HG03139 (cell line): ENCODE results near the gene KLHDC8B.

ENCODE experiments used
- ATAC-seq: cut with Tn5 transposase; IDR thresholded peaks from one replicate; pipeline ENCODE4 v1.9.1; 2021; ENCODE audit not compliant: unreplicated experiment

The KLHDC8B gene

DNA sequence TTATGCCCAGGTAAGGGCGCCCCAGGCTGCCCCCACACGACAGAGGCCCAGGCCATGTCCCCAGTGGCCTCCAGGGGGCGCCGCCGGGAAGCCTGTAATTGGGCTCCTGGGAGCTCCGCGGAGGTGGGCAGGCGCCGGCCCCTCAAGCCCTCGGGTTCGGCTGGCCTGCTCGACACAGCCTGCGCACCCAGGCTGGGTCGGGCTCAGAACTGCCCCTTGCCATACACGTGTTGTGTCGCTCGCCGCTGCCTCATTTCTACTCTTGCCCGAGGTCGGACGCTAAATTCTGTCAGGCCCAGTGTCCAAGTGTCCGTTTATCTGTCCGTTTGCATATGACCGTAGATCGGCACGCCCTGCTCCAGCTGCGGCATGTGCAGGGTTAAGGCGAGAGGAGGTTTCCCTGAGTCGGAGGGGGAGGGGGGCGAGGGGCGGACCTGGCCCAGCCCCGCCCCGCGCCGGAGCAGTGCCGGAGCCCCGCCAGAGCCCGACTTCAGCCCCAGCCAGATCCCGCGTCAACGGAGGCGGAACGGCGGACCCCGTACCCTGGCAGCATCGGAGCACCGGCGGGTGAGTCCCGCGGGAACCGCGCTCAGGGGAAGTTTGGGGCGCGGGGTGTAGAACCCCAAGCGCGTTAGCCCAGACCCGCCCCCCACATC is at the start of gene KLHDC8B:
Gene KLHDC8B, plus strand, starts transcription at position 480 of the 656 bp plus-strand sequence. CDS start 1,172 bp downstream, outside the sequence.
- ATAC-seq: no peak

DNA sequence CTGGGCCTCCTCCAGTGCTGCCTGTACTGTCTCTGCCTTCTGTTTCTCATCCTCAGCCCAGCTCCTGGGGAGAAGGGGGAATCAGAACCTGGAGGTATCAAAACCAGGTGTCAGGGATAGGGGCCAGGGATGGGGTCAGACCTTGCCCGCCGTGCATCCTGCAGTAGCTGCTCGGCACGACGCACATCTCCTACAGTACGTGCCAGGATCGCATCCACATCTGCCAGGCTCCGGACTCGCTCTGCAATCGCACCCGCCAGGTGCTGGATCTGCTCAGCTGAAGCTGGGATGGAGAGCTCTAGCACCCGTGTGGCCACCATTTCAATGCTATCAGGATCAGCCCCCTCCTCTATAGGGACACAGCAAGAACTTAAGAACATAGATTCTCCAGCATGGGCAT is 49.4 kb upstream of the KLHDC8B start:
- no peak for ATAC-seq

DNA sequence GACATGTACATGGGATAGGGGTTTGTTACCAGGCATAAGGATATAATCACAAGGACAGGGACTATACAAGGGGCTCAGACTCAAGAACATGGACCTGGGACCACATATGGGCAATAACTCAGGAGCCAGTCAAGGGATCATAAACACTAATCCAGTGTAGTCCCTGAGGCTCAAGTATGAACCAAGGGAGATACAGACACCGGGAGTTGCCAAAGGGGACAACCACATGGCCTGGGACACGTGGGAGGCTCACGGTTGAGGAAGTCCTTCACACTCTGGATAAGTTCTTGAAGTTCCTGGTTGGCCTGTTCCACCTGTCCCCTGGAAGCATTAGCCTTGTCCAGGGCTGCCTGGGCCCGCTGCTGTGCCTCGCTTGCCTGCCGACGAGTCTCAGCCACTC is 48.9 kb upstream of the KLHDC8B start:
- no peak for ATAC-seq

DNA sequence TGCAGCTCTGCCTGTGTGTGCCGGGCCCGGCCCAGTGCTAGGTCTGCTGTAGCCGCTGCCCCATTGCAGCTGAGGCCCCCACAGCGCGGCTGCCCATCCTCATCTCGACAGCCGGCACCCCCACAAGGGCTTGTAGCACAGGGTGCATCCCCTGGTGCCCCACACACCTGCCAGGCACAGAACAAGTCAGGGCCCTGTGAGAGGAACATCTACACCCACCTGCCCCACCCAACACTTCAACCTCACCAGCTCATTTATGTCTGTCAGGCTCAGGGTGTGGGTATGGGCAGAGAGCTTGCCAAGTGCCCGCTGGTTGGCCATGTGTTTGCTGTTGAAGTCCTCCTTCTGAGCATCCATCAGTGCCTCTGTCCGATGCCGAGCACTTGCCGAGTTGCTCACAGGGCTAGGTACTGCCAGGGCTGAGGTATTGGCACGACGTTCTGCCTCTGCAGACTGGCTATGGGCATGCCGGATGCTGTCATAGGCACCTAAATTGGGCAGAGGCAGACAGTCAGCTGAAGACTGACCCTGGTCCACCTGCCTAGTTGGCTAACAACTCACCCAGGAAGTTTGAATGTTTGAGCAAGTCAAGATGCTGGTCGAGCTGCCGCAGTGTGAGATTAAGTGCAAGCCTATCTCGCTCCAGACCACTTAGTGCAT is 48.4 kb upstream of the KLHDC8B start:
- no peak for ATAC-seq

DNA sequence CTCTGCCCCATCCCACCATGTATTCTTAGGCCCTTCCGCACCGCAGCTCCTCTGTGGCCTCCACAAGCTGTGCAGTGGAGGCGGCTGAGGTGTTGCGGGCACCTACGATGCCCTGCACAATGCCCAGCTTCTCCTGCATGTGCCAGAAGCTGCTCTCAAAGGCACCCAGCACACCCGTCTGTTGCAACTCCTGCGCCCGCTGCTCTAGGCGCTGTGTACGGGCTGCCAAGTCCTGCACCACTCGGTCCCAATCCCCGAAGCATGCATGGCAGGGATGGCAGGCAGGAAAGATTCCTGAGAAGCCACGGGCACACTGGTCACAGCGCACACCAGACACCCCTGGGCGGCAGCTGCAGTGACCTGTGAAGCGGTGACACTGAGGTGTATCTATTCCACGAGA is 47.7 kb upstream of the KLHDC8B start:
- ATAC-seq: no peak

DNA sequence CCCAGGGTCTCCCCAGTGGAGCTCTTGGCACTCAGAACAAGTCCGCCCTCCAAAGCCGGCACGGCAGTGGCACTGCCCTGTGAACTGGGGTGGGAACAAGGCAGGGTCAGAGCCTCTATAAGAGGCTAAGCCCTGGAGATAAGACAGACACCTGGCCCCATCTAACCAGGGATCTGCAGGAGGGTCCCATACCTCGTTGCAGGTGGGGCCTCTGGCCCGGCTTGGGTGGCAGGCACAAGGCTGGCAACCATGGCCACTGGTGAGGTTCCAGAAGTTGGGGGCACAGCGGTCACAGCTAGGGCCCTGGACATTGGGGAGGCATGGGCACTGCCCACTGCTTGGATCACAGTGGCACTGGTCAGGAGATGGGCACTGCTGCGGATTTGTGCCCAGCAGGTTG is 47.2 kb upstream of the KLHDC8B start:
- no peak for ATAC-seq

DNA sequence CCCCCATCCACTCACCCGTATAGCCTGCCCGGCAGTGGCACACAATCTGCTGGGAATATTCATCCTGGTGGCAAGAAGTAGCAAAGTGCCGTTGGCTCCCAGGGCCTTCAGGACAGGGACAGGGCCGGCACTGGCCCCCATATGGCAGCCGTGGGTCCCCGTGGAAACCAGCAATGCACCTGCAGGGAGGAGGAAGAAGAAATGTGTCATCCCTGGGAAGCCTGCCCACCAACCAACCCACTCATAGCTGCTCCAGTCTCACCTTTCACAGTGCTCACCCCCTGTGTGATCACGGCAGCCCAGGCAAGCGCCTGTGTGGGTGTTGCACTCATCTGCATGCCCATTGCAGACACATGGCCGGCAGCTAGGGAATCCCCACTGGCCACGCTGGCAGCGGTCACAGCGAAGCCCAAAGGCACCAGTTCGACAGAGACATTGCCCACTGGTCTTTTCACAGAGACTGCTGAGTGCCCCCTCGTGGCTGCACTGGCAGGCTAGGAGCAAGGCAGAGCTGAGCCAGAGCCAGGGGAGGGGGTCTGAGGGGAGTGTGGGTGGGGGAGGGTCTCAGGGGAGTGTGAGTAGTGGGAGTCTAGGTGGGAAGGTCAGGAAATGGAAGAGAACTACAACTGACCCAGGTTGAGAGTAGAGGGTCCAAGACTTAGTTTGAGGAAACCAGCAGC is 46.3 kb upstream of the KLHDC8B start:
- ATAC-seq: no peak

DNA sequence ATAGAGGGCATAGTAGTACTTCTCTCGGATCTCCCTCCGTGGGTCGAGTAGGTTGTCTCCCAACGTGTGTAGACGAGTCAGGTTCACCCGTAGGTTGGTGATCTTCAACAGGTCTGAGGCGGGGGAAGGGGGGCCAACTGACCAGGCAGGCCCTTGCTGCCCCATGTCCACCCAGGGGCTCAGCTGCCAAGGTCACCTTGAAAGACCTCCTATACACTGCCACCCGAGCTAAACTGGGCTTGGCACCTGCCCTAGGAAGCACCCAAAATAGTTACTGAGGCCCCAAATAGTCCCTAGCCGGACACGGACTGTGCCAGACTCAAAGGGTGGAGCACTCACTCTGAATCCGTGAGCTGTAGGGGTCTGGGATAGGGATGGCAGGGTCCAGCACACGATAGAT is 40.4 kb upstream of the KLHDC8B start:
- no peak for ATAC-seq

DNA sequence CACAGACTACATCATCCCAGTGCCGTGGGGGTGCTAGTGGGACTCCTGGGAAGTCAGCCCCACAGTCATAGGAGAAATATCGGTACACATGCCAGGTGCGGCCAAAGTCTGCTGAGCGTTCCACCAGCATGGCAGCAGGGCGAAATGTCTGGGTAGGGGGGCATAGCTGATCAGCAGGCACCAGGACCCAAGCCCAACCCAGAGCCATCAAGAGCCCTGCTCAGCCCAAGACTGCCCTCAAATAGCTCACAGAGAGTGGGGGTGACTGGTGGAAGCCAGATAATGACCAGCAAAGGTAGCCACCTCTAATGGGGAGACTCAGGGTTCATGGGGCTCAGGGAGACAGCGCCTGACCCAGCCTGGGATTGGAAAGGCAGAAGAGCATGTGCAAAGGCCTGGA is 39.8 kb upstream of the KLHDC8B start:
- ATAC-seq: no peak

DNA sequence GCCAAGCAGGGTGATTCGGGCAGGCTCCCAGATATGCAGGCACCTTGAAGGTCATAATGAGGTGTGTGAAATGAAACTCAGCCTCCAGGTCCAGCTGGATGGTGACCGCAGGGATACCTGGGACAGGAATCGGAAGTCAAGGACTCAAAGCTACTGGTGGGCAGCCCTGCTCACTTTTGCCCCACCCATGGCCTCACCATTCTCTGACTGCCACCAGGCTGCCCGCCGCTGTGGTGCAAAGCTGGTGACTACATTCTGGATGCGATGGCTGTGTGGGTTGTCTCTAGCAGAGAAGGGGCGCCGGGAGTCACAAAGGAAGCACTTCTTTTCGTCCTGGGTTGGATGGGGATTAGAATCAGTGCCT is 39.3 kb upstream of the KLHDC8B start:
- no peak for ATAC-seq

DNA sequence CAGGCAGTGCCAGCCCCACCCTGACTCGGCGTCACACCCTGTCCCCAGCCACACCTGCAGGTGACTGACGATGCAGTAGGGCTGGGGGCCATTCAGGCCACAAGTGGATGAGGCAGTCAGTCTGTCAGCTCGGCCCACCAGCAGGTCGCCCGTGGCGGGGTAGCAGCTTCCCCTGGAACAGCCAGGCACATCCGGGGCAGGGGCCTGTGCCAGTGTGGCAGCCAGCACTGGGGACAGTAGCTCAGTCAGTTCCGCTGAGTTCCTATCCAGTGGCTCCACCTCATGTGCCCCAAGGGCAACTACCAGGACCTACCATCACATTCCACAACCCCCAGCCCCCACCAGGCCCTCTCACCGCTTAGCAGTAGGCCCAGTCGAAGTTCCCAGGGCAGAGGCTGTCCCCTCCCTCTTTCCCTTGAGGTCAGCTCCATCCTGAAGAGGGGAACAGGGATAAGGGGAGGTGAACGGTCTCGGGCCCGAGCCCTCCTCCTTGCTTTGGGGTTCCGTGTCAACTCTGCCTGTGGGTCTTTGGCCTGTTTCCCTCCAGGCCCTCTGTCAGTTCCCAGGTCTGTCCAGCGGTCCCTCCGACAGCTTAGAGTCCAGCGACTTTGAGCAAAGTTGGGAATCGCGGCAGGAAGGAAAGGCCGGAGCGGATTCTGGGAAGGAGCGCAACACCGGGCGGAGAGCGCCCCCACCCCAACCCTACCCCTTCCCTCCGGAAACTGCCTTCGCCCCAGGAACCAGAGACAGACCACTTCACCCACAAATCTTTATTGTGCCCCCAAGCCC is 38.8 kb upstream of the KLHDC8B start, which contains the start of gene LAMB2:
Gene LAMB2, minus strand, starts transcription at position 614 of the 789 bp plus-strand sequence. Its CDS starts 183 bp downstream, at position 431.
- no peak for ATAC-seq

DNA sequence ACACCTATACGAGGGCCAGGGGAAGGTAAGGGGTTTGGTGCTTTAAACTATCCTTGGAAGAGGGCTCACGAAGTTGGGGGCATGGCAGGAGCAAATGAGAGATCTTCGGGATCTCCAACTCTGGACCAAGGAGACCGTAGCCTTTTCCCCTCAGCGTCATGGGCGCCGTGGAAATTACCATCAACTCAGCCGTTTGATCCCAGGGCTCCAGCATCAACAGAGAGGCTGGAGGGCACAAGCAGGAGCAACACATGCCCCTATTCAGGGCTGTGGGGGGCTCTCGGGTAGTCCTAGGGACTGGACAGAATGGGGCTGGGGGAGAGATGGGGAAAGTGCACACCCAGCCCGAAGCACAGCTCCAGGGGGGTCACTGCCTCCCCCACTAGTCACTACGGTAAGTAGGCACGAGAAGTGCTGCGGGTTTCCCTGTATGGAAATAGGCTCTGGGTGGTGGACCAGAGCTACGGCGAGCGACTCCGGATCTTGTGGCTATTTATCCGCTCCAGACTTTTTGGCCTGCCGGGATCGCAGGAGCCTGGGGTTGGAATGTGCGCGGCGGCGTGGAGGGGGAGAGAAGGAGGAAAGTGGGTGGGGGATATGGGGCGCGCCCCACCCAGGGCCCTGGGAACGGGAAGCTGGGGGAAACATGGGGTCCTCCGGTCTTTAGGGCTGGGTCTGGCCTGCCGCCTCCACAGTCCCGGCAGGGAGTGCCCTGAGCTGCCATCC is 38.0 kb upstream of the KLHDC8B start:
- ATAC-seq: no peak

DNA sequence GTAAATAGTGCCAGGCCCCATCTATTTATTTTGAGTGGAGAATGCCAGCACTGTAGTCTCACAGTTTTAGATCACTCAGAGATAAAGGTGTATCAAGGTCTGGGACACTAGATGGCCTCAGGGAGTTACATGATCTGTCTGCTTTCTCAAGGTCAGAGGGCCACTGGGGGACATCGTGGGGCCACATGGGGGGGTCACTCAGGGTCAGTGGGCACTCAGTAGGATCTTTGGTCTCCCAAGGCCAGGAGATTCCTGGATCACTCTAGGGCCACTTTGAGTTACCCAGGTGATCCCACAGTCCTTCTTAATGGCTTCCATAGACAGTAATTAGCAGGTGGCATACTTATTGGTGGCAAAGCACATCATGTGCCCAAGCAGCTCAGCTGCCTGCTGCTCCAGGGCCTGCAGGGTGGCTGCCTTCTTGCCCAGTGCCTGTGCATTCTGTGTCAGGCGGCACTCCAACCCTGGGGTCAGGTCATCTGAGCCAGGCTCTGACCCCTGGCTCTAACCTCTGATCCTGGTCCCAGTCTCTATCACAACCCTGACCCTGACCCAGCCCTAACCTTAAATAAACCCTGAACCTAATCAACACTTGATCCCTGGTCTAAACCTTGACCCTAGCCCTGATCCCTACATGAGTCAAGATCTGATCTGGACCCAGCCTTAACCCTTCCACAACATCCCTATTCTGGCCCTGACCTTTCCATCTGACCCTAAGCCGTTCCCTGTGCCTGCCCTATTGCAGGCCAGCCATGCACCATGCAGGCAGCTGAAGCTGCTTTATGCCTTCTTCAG is 36.7 kb upstream of the KLHDC8B start:
- ATAC-seq: no peak

DNA sequence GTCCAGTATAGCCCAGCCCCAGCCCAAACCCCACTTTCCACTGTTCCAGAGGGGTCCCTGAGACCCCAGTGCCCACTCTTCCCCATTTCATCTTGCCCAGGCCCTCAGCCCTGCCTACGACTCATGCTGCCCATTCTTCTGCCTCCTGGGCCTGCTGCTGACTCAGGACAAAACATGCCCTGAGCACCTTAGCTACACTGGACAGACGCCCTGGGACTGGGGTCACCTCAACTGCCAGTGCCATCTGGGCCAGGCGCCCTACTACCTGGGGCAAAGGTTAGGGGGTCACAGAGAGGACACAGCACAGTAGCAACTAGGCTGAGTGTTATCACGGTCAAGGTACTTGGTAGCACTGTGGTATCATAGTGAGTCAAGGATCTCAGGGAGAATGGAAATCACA is 35.9 kb upstream of the KLHDC8B start:
- ATAC-seq: no peak

DNA sequence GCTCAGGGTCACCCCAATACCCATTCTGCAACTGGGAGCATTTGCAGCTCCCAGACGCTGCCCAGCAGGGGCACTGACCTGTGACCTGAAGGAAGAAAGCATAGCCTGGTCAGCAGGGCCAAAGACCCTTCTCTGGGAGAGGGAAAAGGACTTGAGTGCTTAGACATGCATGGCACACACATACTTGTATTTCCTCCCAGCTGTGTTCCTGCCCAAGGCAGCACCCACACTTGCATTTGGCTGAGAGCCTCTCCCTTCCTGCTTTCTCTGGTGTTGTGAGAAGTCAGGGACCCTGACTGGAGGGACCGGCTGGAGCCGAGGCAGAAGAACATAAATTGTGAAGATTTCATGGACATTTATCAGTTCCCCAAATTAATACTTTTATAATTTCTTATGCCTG is 31.3 kb upstream of the KLHDC8B start:
- ATAC-seq: no peak

DNA sequence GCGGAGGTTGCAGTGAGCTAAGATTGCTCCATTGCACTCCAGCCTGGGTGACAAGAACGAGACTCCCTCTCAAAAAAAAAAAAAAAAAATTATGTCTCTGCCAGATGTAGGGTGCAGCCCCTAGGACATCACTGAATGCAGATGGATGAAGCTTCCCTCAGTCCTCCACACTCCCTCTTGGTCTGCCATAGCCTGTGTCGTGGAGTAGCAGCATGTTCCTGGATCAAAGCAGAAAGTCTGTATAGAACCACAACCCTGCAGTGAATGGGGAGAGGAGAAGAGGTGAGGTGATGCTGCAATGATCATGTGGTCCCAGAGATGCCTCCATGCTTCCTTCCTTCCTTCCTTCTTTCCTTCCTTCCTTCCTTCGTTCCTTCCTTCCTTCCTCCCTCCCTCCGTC is 23.2 kb upstream of the KLHDC8B start:
- no peak for ATAC-seq

DNA sequence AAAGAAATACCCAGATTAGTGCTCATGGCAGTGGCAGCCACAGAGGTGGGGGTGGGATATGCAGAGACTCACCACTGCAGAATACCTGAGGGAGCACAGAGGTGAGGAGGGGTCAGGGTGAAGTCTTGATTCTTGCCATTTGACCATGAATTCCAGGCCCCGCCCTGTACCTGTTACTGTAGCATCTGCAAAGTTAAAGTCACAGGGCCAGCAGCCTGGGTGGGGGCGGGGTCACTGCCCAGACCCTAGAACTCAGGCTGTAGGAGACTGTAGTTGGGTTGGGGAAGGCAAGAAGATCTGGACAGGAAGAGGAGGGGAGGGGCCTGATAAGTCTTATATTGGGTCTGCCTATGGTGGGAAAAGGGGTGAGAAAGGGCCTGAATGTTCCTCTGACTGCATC is 19.8 kb upstream of the KLHDC8B start:
- ATAC-seq: no peak

DNA sequence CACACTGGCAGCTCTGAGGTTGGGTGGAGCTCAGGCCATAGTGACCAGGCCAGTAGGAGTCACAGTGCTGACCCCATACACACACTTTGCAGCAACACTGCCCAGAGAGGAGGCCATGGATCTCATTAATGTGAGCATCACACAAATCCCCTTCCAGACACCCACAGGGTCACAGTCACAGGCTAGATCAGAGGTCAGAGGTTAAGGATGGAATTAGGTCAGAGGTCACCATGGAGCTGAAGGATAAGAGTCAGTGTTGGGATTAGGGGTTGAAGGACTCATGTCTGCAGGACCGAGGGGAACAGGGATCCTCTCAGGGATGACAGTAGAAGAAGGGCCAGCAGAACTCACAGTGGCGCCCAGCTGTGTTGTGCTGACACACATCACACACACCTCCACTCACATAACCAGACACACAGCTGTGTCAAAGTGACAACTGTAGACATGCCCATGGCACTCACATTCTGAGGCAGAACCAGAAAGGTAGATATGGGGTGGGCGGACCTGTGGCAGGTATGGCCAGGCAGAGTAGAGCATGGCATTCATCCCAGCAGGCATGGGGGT is 18.0 kb upstream of the KLHDC8B start:
- ATAC-seq: no peak

DNA sequence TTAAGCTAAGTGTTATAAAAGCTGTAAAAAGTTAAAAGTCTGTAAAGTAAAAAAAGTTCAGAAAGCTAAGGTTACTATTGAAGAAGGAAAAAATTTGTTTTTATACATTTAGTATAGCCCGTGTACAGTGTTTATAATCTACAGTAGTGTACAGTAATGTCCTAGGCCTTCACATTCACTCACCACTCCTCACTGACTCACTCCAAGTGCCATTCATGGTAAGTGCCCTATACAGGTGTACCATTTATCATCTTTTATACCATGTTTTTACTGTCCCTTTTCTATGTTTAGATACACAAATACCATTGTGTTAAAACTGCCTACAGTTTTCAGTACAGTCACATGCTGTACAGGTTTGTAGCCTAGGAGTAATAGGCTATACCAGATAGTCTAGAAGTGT is 14.1 kb upstream of the KLHDC8B start:
- ATAC-seq: no peak
